Measurements from ENCODE around the gene GALP. TPM values are rescaled to one million over a fixed set of nuclear protein-coding genes. Genes with fewer than 3 reads are reported as not detected.

The GALP gene
- total RNA-seq, 1 donor from 2014 or later, result not detected

DNA sequence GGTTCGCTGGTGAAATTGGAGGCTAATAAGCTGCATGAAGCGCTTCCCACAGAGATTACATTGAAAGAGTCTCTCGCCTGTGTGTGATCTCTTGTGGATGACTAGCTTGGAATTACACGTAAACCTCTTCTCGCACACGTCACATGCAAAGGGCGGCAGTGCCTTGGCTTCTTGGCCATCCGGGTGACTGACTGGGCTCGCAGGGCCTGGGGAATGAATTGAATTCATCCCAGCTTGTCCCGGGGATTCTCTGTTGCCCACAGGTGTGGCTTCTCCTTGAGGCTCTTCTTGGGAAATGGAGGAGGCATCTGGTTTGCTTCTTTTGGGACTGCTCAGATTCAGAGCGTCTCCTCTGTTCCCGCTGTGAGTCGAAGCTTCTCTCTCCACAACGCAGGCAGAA lies 46.0 kb downstream of the GALP start:
- FAIRE-seq, result no peak

DNA sequence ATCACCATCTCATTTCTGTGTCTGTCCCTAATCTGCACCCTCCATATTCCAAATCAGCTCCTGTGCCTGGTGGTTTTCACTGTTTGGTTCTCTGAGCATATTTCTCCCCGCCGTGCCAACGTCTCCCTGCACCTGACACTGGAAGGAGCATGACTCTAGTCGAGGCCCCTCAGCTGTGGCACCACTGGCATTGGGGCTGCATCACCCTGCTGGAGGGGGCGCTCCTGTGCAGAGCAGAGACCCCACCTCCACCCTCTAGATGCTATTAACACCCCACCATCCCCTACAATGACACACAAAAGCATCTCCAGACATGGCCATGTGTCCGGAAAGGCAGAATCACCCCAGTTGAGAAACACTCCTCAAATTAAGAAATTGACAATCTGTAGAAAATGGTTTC lies 47.1 kb downstream of the GALP start:
- no peaks in the 10 kb centered on the region for H3K36me3 ChIP-seq (ENCODE audit: insufficient read depth, low read length)
- Mint-ChIP-seq H3K9me3 (ENCODE audit: unreplicated experiment) (no peaks in the 10 kb centered on the region), H3K27ac (ENCODE audit: unreplicated experiment) (no peak overlapping the region), H3K27me3 (ENCODE audit: low read depth, unreplicated experiment) (peaks cover 9% of the 10 kb centered on the region), H3K4me1 (ENCODE audit: low read depth, unreplicated experiment) (no peaks in the 10 kb centered on the region), H3K36me3 (ENCODE audit: low read depth, unreplicated experiment) (peaks cover 10% of the 10 kb centered on the region), H3K4me3 (ENCODE audit: unreplicated experiment) (no peak overlapping the region)
- no peak overlapping the region for H3K4me3 ChIP-seq (ENCODE audit: insufficient read depth, low read depth, low read length)
- no peaks in the 10 kb centered on the region for H3K4me1 ChIP-seq (ENCODE audit: insufficient read depth, low read length)
- H3K4me2 ChIP-seq (ENCODE audit: low read length), result no peak overlapping the region
- FAIRE-seq (no peak), DNase-seq (ENCODE audit: low read depth) (no peak)
- no peak overlapping the region for H3K9ac ChIP-seq (ENCODE audit: low read length)
- no peak overlapping the region for H3K27ac ChIP-seq (ENCODE audit: low read depth, low read length)
- no peaks in the 10 kb centered on the region for H3K27me3 ChIP-seq (ENCODE audit: insufficient read depth, low read length)
- no peaks in the 10 kb centered on the region for H4K20me1 ChIP-seq (ENCODE audit: insufficient read depth, low read length)
- H3K9me3 ChIP-seq (ENCODE audit: insufficient read depth, low read depth, low read length), result no peaks in the 10 kb centered on the region
- TF ChIP-seq, protein P1, sequence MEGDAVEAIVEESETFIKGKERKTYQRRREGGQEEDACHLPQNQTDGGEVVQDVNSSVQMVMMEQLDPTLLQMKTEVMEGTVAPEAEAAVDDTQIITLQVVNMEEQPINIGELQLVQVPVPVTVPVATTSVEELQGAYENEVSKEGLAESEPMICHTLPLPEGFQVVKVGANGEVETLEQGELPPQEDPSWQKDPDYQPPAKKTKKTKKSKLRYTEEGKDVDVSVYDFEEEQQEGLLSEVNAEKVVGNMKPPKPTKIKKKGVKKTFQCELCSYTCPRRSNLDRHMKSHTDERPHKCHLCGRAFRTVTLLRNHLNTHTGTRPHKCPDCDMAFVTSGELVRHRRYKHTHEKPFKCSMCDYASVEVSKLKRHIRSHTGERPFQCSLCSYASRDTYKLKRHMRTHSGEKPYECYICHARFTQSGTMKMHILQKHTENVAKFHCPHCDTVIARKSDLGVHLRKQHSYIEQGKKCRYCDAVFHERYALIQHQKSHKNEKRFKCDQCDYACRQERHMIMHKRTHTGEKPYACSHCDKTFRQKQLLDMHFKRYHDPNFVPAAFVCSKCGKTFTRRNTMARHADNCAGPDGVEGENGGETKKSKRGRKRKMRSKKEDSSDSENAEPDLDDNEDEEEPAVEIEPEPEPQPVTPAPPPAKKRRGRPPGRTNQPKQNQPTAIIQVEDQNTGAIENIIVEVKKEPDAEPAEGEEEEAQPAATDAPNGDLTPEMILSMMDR (IDR thresholded peaks at IDR 0.05; ENCODE audit: insufficient read depth, low read depth, low read length), result no peak
- no peak for TF ChIP-seq EZH2 (IDR thresholded peaks at IDR 0.05; ENCODE audit: insufficient read depth, low read length)
- no peak overlapping the region for H2AFZ ChIP-seq (ENCODE audit: low read depth, low read length)
- H3K79me2 ChIP-seq (ENCODE audit: insufficient read depth, low read length), result no peaks in the 10 kb centered on the region

More for the DNA sequence above, 46.0 kb downstream of the GALP start:
- no peaks in the 10 kb centered on the region for H3K4me1 ChIP-seq (ENCODE audit: insufficient read depth, low read length)
- TF ChIP-seq EZH2 (IDR thresholded peaks at IDR 0.05; ENCODE audit: insufficient read depth, low read length), result no peak
- TF ChIP-seq, protein P1 (IDR thresholded peaks at IDR 0.05; ENCODE audit: insufficient read depth, low read depth, low read length), result no peak
- H4K20me1 ChIP-seq (ENCODE audit: insufficient read depth, low read length), result no peaks in the 10 kb centered on the region
- no peaks in the 10 kb centered on the region for H3K9me3 Mint-ChIP-seq (ENCODE audit: unreplicated experiment)
- H3K4me3 Mint-ChIP-seq (ENCODE audit: unreplicated experiment), result no peak overlapping the region
- peaks cover 10% of the 10 kb centered on the region for H3K36me3 Mint-ChIP-seq (ENCODE audit: low read depth, unreplicated experiment)
- no peak overlapping the region for H3K4me3 ChIP-seq (ENCODE audit: insufficient read depth, low read depth, low read length)
- no peaks in the 10 kb centered on the region for H3K79me2 ChIP-seq (ENCODE audit: insufficient read depth, low read length)
- no peaks in the 10 kb centered on the region for H3K27me3 ChIP-seq (ENCODE audit: insufficient read depth, low read length)
- H3K9ac ChIP-seq (ENCODE audit: low read length), result no peak overlapping the region
- no peak overlapping the region for H3K27ac ChIP-seq (ENCODE audit: low read depth, low read length)
- H3K4me1 Mint-ChIP-seq (ENCODE audit: low read depth, unreplicated experiment), result no peaks in the 10 kb centered on the region
- no peaks in the 10 kb centered on the region for H3K36me3 ChIP-seq (ENCODE audit: insufficient read depth, low read length)
- H3K27me3 Mint-ChIP-seq (ENCODE audit: low read depth, unreplicated experiment), result peaks cover 13% of the 10 kb centered on the region
- H2AFZ ChIP-seq (ENCODE audit: low read depth, low read length), result no peak overlapping the region
- H3K9me3 ChIP-seq (ENCODE audit: insufficient read depth, low read depth, low read length), result no peaks in the 10 kb centered on the region
- no peak overlapping the region for H3K27ac Mint-ChIP-seq (ENCODE audit: unreplicated experiment)
- DNase-seq (ENCODE audit: low read depth), result no peak
- H3K4me2 ChIP-seq (ENCODE audit: low read length), result no peak overlapping the region

DNA sequence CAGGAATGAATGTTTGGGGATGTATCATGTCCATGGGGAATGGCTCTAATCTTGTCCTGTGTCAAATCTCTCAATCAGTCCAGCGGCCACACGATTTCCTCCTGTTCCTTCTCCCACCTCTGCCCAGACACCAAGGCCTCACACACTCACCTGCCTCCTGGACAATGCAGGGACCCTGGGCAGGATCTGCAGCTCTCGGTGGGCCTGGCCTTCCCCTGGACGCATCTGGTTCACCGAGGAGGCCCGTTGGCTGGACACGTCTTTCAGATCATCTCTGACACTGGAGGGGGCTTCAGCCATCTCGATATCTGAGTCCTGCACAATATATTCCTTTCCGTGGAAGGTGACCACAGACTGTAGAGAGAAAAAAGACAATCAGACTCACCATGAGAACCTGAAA lies 47.7 kb downstream of the GALP start:
- no peak overlapping the region for H3K4me3 ChIP-seq (ENCODE audit: insufficient read depth, low read depth, low read length)
- Mint-ChIP-seq H3K9me3 (ENCODE audit: unreplicated experiment) (no peaks in the 10 kb centered on the region), H3K27ac (ENCODE audit: unreplicated experiment) (no peak overlapping the region), H3K36me3 (ENCODE audit: low read depth, unreplicated experiment) (peaks cover 10% of the 10 kb centered on the region), H3K4me1 (ENCODE audit: low read depth, unreplicated experiment) (no peaks in the 10 kb centered on the region), H3K4me3 (ENCODE audit: unreplicated experiment) (no peak overlapping the region), H3K27me3 (ENCODE audit: low read depth, unreplicated experiment) (peaks cover 6% of the 10 kb centered on the region)
- H3K36me3 ChIP-seq (ENCODE audit: insufficient read depth, low read length), result no peaks in the 10 kb centered on the region
- no peaks in the 10 kb centered on the region for H3K27me3 ChIP-seq (ENCODE audit: insufficient read depth, low read length)
- H4K20me1 ChIP-seq (ENCODE audit: insufficient read depth, low read length), result no peaks in the 10 kb centered on the region
- no peak overlapping the region for H3K4me2 ChIP-seq (ENCODE audit: low read length)
- H3K9ac ChIP-seq (ENCODE audit: low read length), result no peak overlapping the region
- no peaks in the 10 kb centered on the region for H3K4me1 ChIP-seq (ENCODE audit: insufficient read depth, low read length)
- no peaks in the 10 kb centered on the region for H3K79me2 ChIP-seq (ENCODE audit: insufficient read depth, low read length)
- no peak overlapping the region for H2AFZ ChIP-seq (ENCODE audit: low read depth, low read length)
- H3K9me3 ChIP-seq (ENCODE audit: insufficient read depth, low read depth, low read length), result no peaks in the 10 kb centered on the region
- TF ChIP-seq EZH2 (IDR thresholded peaks at IDR 0.05; ENCODE audit: insufficient read depth, low read length), result no peak
- TF ChIP-seq, protein P1 (IDR thresholded peaks at IDR 0.05; ENCODE audit: insufficient read depth, low read depth, low read length), result no peak
- FAIRE-seq (no peak), DNase-seq (ENCODE audit: low read depth) (no peak)
- H3K27ac ChIP-seq (ENCODE audit: low read depth, low read length), result no peak overlapping the region

Other genes starting within 250 kb of the GALP start
- not detected in 2 replicates for gene NLRP13, start 243.7 kb upstream of the GALP start, total RNA-seq
- gene NLRP8, start 228.2 kb upstream of the GALP start, total RNA-seq, result not detected in 2 replicates
- gene NLRP5, start 189.2 kb upstream of the GALP start, total RNA-seq, result not detected in 2 replicates
- gene ZNF787, start 54.7 kb upstream of the GALP start, total RNA-seq, result 35.0 and 36.3 TPM in 2 replicates
- gene ZNF444, start 34.7 kb upstream of the GALP start, total RNA-seq, result 34.7 and 34.8 TPM in 2 replicates
- gene ZSCAN5B, start 21.8 kb downstream of the GALP start, total RNA-seq, result not detected in 2 replicates
- not detected in 2 replicates for gene ZSCAN5C, start 26.3 kb downstream of the GALP start, total RNA-seq
- not detected in 2 replicates for gene EDDM13, start 96.7 kb downstream of the GALP start, total RNA-seq
- 6.6 and 7.2 TPM in 2 replicates for gene ZSCAN5A, start 138.8 kb downstream of the GALP start, total RNA-seq
- gene ZNF582, start 217.5 kb downstream of the GALP start, total RNA-seq, result 3.6 and 4.9 TPM in 2 replicates
- gene ZNF583, start 228.3 kb downstream of the GALP start, total RNA-seq, result 6.4 and 8.1 TPM in 2 replicates